ENCODE results near the gene FALEC. TPM values are rescaled to one million over a fixed set of nuclear protein-coding genes. Genes with fewer than 3 reads are reported as not detected.
A peak's percentile ranks its signal among the peaks of the same experiment; 100 is the strongest.
"Not testable (repeated sequence)": the region's sequence is repeated elsewhere in the genome, so short reads cannot be mapped to it uniquely, and the experiment has no call there.

The FALEC gene
- total and polyA plus RNA-seq, 2 of the 8 experiments (the other 6 are each of a cell fraction or from before 2014, with no cell fraction given) = not detected

DNA sequence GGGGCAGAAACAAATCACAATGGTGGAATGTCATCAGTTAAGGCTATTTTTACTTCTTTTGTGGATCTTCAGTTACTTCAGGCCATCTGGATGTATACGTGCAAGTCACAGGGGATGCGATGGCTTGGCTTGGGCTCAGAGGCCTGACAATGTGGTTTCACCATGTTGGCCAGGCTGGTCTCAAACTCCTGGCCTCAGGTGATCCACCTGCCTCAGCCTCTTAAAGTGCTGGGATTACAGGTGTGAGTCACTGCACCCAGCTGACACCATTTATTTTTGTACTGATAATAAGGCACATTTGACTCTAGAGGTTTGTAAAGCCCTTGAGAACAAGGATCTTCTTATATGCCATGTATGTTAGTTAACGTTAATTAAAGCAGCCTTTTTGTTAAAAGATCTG, 65.4 kb downstream of the FALEC start:
- not testable (repeated sequence) for H3K23me2 ChIP-seq (ENCODE audit: low read depth, low read length); H2AK5ac ChIP-seq (ENCODE audit: low read depth, low read length); H3K56ac ChIP-seq (replicated peaks; ENCODE audit: insufficient read length, low read depth, low read length); H3K79me1 ChIP-seq (ENCODE audit: low read depth, low read length); H2BK15ac ChIP-seq (ENCODE audit: low read length); H2BK5ac ChIP-seq (ENCODE audit: low read depth, low read length); H2BK20ac ChIP-seq (ENCODE audit: low read length); H2AFZ ChIP-seq (ENCODE audit: low read length); H3K27ac ChIP-seq (ENCODE audit: low read depth, low read length); H3K27me3 ChIP-seq (replicated peaks in 1 of 4; ENCODE audit: control insufficient read depth in 3 of 4, extremely low read depth in 1 of 4, insufficient read depth in 3 of 4, low read length in 3 of 4); H3K4me3 ChIP-seq (ENCODE audit: extremely low read depth in 1 of 4, insufficient read depth in 2 of 4, low read depth in 3 of 4, low read length in 4 of 4); H3K4ac ChIP-seq (replicated peaks; ENCODE audit: insufficient read length, low read depth, low read length); H4K5ac ChIP-seq (ENCODE audit: insufficient read length, low read depth, low read length); H2BK120ac ChIP-seq (replicated peaks; ENCODE audit: low read depth, low read length); H4K91ac ChIP-seq (replicated peaks; ENCODE audit: insufficient read length, low read length); H2BK12ac ChIP-seq (ENCODE audit: low read depth, low read length); H3K14ac ChIP-seq (ENCODE audit: insufficient read length); DNase-seq (ENCODE audit: low read depth in 1 of 2, low spot score in 2 of 2); H4K8ac ChIP-seq (ENCODE audit: extremely low read depth, insufficient read depth, low read length); H3K23ac ChIP-seq (ENCODE audit: insufficient read length); FAIRE-seq; H3K9me3 ChIP-seq (ENCODE audit: insufficient read depth in 2 of 2, low read depth in 1 of 2, low read length in 1 of 2); H3K9ac ChIP-seq (replicated peaks in 1 of 4; ENCODE audit: extremely low read depth in 1 of 4, low read depth in 3 of 4, low read length in 3 of 4); H3K18ac ChIP-seq (ENCODE audit: extremely low read depth, low read length)
- Histone ChIP-seq H3K4me1 (replicated peaks in 1 of 4; ENCODE audit: control insufficient read depth in 3 of 4, insufficient read depth in 4 of 4, low read length in 3 of 4) (peaks cover 0 to 13% (median 4%) of the 10 kb centered on the region in 4 experiments; a peak in 4 of 7 replicates), H3K4me2 (ENCODE audit: insufficient read depth in 1 of 2, low read depth in 2 of 2, low read length in 2 of 2) (peak overlapping the region in 1 of 2 experiments; percentile 72; a peak in 1 of 4 replicates), H3K79me2 (ENCODE audit: control insufficient read depth in 1 of 2, insufficient read depth in 2 of 2, low read length in 2 of 2) (peaks cover 26 to 32% of the 10 kb centered on the region in 2 experiments), H3K36me3 (ENCODE audit: control insufficient read depth in 2 of 4, insufficient read depth in 4 of 4, low read length in 3 of 4) (peaks cover 11 to 28% (median 17%) of the 10 kb centered on the region in 4 experiments), H4K20me1 (replicated peaks in 1 of 2; ENCODE audit: control insufficient read depth in 1 of 2, insufficient read depth in 2 of 2, low read length in 2 of 2) (peaks cover 18 to 22% of the 10 kb centered on the region in 2 experiments)
- 94% methylated on average over 3 of the region's 3 CpGs; no CpG with 5 or more reads in 1 of the 2 experiments for WGBS, 2 experiments (ENCODE audit: extremely low coverage in 1 of 2, insufficient coverage in 1 of 2, insufficient read length in 1 of 2, insufficient replicate concordance in 2 of 2, low coverage in 1 of 2, low lambda C conversion rate in 2 of 2, missing lambda C conversion rate in 1 of 2)
- ChIA-PET CTCF (ENCODE audit: partially characterized antibody) (interaction anchor here (1.9 to 3.5 kb wide), 2 partner anchors 21 to 40 kb away, joined by 6 to 29 read pairs; no protein-coding TSS in a partner anchor), POLR2A (ENCODE audit: partially characterized antibody) (interaction anchor here (0.8 to 43.7 kb wide), 5 partner anchors 9 to 142 kb away, joined by 3 to 1380 read pairs (median 34); partner anchors contain the start of genes ADAMTSL4 and ENSA)

DNA sequence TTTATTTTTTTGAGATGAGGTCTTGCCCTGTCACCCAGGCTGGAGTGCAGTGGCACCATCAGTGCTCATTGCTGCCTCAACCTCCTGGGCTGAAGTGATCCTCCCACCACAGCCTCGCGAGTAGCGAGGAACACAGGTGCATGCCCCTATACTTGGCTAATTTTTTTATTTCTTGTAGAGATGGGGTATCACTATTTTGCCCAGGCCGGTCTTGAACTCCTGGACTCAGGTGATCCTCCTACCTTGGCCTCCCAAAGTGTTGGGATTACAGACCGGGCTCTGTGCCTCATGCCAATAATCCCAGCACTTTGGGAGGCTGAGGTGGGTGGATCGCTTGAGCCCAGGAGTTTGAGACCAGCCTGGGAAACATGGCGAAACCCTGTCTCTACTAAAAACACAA, 65.9 kb downstream of the FALEC start:
- not testable (repeated sequence) for H2BK12ac ChIP-seq (ENCODE audit: low read depth, low read length); H3K18ac ChIP-seq (ENCODE audit: extremely low read depth, low read length); H4K91ac ChIP-seq (replicated peaks; ENCODE audit: insufficient read length, low read length); H3K23me2 ChIP-seq (ENCODE audit: low read depth, low read length); FAIRE-seq; H2BK15ac ChIP-seq (ENCODE audit: low read length); H4K8ac ChIP-seq (ENCODE audit: extremely low read depth, insufficient read depth, low read length); H4K5ac ChIP-seq (ENCODE audit: insufficient read length, low read depth, low read length); DNase-seq (ENCODE audit: low read depth in 1 of 2, low spot score in 2 of 2); H2BK5ac ChIP-seq (ENCODE audit: low read depth, low read length); H3K56ac ChIP-seq (replicated peaks; ENCODE audit: insufficient read length, low read depth, low read length); H3K27me3 ChIP-seq (replicated peaks in 1 of 4; ENCODE audit: control insufficient read depth in 3 of 4, extremely low read depth in 1 of 4, insufficient read depth in 3 of 4, low read length in 3 of 4); H3K4me2 ChIP-seq (ENCODE audit: insufficient read depth in 1 of 2, low read depth in 2 of 2, low read length in 2 of 2); H2BK20ac ChIP-seq (ENCODE audit: low read length); H2BK120ac ChIP-seq (replicated peaks; ENCODE audit: low read depth, low read length); H2AK5ac ChIP-seq (ENCODE audit: low read depth, low read length); H3K9me3 ChIP-seq (ENCODE audit: insufficient read depth in 2 of 2, low read depth in 1 of 2, low read length in 1 of 2); H3K23ac ChIP-seq (ENCODE audit: insufficient read length); H3K79me1 ChIP-seq (ENCODE audit: low read depth, low read length); H3K14ac ChIP-seq (ENCODE audit: insufficient read length); H3K4me3 ChIP-seq (ENCODE audit: extremely low read depth in 1 of 4, insufficient read depth in 2 of 4, low read depth in 3 of 4, low read length in 4 of 4); H3K4ac ChIP-seq (replicated peaks; ENCODE audit: insufficient read length, low read depth, low read length); H3K9ac ChIP-seq (replicated peaks in 1 of 4; ENCODE audit: extremely low read depth in 1 of 4, low read depth in 3 of 4, low read length in 3 of 4); H3K27ac ChIP-seq (ENCODE audit: low read depth, low read length); H2AFZ ChIP-seq (ENCODE audit: low read length)
- peaks cover 7 to 24% (median 13%) of the 10 kb centered on the region in 4 experiments for H3K36me3 ChIP-seq (ENCODE audit: control insufficient read depth in 2 of 4, insufficient read depth in 4 of 4, low read length in 3 of 4)
- ChIA-PET CTCF (ENCODE audit: partially characterized antibody) (interaction anchor here (1.9 to 2.0 kb wide), 2 partner anchors 21 to 40 kb away, joined by 6 to 8 read pairs; no protein-coding TSS in a partner anchor), POLR2A (ENCODE audit: partially characterized antibody) (interaction anchor here (1.3 to 43.7 kb wide), 3 partner anchors 8 to 32 kb away, joined by 4 to 1380 read pairs (median 1013); partner anchors contain the start of genes ADAMTSL4 and ENSA)
- peaks cover 15 to 20% of the 10 kb centered on the region in 2 experiments for H4K20me1 ChIP-seq (replicated peaks in 1 of 2; ENCODE audit: control insufficient read depth in 1 of 2, insufficient read depth in 2 of 2, low read length in 2 of 2)
- 97% methylated on average over 7 of the region's 7 CpGs; no CpG with 5 or more reads in 1 of the 2 experiments for WGBS, 2 experiments (ENCODE audit: extremely low coverage in 1 of 2, insufficient coverage in 1 of 2, insufficient read length in 1 of 2, insufficient replicate concordance in 2 of 2, low coverage in 1 of 2, low lambda C conversion rate in 2 of 2, missing lambda C conversion rate in 1 of 2)
- H3K79me2 ChIP-seq (ENCODE audit: control insufficient read depth in 1 of 2, insufficient read depth in 2 of 2, low read length in 2 of 2) = peaks cover 23 to 28% of the 10 kb centered on the region in 2 experiments
- H3K4me1 ChIP-seq (replicated peaks in 1 of 4; ENCODE audit: control insufficient read depth in 3 of 4, insufficient read depth in 4 of 4, low read length in 3 of 4) = peaks cover 0 to 11% (median 3%) of the 10 kb centered on the region in 4 experiments; a peak in 4 of 7 replicates
